NOMO-1 treated with dmso at 0.1 percent for 144 hours (cell line): ENCODE data around the gene MLXIP.
"Not testable (repeated sequence)": the region's sequence is repeated elsewhere in the genome, so short reads cannot be mapped to it uniquely, and the experiment has no call there.

Source experiments
- DNase-seq: peaks from one replicate; lab custom pipeline; 2025; ENCODE audit not compliant: unreplicated experiment; lab: John Stamatoyannopoulos, UW

Gene MLXIP

DNA sequence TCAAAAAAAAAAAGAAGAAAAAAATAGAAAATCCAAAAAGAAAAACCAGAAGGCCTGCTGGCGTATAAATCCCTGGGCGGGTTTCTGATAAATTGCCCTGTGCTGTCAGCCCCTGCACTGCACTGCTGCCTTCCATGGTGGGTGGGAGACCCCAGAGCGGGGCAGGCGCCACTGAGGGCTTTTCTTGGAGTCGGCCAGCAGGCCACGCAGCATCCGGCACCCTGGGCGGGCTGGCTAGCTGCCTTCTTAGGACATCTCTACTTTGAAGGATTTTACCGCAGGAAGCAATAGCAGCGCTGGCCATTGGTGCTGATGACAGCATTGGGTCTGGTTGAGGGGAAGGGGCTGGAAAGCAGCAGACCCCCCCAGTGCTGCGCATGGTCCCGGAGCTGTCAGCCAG lies 66.3 kb downstream of the MLXIP start:
- no peak for DNase-seq

- DNase-seq = no peak
Observed at GRCh38 chr12:122145505-122146330, 67.2 kb downstream of the MLXIP start.

DNA sequence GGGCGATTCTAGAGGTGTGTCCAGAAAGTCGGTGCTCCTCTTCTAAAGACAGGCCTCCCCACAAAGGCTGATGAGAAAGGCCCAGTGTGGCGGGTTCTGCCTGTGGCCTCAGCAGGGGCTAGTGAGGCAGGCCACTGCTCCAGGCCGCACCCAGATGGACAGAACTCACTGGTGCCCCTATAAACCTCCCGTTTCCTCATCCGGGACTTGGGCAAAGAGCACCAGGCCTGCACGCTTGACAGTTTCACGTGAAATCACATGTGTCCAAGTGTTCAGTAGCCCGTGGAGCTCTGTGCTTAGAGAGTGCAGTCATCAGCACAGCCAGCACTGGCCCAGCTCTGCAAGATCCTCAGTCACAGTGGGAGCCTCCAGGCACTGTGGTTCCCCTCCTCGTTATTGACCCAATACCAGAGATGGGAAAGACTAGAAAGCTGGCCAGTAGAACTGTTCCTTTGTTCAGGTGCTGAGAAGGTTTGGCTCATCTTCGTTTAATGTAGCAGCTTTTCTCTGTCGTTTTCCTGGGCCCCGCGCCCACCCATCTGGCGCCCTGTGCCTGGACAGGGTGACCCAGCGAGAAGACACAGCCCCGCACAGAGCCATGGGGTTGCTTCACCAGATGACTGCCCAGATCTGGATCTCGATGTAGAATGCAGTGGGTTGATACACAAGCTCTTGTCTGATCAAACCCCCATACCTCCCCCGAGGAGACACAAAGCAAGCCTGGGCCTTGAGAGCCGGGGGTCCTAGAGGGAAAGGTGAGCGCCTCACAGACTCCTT lies 69.1 kb downstream of the MLXIP start:
- DNase-seq = no peak

DNA sequence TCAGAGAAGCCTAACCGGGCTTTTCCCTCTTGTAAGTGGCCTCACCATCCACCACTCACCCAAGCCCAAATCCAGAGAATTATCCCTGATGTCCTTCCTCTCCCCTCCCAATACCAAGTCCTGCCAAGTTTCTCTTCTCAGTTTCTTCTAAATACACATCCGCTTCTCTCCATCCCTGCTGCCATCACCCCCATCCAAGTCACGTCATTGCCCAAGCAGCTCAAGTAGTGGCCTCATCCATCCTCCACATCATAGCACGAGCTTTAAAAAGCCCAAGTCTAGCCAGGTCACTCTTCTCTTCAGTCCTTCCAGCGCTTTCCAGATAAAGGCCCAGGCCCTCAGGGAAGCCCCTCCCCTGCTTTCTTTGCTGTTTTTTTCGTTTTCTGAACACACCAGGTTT lies 70.1 kb downstream of the MLXIP start:
- DNase-seq = no peak

GRCh38 chr12:122150127-122150681 lies 71.6 kb downstream of the MLXIP start:
- DNase-seq = no peak

GRCh38 chr12:122152754-122153153 lies 74.2 kb downstream of the MLXIP start:
- DNase-seq = no peak

DNA sequence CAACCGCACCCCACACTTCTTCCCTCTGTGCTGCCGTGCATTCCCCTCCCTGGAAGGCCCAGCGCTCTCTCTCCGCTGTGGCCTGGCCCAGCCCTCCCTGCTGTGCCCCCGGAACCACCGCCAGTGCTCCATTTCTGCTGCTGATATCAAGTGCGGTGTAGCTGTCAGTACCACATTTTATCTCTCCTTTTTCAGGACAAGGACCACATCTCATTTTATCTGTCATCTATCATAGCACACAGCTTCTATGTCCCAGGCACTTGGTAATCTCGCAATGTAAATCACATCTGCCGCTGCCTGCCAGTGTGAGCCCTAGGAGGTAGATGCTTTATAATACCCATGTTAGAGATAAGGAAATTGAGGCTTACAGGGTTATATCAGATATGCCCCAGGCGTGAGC lies 77.1 kb downstream of the MLXIP start:
- no peak for DNase-seq

DNA sequence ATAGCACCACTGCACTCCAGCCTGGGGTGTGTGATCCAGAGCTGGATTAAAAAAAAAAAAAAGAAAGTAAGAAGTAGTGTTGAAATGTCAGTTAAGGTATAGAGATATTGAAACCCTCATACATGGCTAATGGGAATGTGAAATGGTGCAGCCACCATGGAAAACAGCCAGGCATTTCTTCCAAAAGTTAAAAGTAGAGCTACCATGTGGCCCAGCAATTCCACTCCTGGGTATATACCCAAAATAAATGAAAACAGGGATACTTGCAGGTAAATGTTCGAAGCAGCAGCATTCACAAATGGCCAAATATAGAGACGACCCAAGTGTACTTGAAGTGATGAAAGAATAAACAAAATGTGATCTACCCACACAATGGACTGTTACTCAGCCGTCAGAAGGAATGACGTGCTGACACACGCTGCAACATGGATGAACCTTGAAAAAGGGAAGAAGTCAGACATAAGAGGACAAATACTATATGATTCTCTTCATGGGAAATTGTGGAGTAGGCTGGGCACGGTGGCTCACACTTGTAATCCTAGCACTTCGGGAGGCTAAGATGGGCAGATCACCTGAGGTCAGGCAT lies 80.2 kb downstream of the MLXIP start:
- no peak for DNase-seq

- DNase-seq = no peak
Observed at GRCh38 chr12:122159882-122160281, 81.3 kb downstream of the MLXIP start.

DNA sequence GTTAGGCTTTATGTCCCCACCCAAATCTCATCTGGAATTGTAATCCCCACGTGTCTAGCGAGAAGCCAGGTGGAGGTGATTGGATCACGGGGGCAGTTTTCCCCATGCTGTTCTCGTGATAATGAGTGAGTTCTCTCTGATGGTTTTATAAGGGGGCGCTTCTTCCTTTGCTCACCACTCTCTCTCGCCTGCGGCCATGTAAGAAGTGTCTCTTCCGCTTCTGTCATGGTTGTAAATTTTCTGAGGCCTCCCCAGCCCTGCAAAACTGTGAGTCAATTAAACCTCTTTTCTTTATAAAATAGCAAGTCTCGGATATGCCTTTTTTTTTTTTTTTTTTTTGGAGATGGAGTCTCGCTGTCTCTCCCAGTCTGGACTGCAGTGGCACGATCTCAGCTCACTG lies 82.2 kb downstream of the MLXIP start:
- no peak for DNase-seq

DNA sequence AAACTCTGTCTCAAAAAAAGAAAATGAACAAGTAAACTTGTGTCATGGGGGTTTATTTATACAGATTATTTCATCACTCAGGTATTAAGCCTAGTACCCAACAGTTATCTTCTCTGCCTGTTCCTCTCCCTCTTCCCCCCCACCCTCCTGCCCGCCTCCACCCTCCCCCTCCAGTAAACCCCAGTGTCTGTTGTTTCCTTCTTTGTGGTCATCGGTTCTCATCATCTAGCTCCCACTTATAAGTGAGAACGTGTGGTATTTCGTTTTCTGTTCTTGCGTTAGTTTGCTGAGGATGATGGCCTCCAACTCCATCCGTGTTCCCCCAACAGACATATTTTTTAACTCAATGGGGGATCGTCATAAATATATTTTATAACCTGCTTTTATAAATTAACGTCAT lies 83.1 kb downstream of the MLXIP start:
- no peak for DNase-seq

- no peak for DNase-seq
Observed at GRCh38 chr12:122162976-122163375, 84.4 kb downstream of the MLXIP start.

- no peak for DNase-seq
Observed at GRCh38 chr12:122166422-122167349, 88.1 kb downstream of the MLXIP start.

DNA sequence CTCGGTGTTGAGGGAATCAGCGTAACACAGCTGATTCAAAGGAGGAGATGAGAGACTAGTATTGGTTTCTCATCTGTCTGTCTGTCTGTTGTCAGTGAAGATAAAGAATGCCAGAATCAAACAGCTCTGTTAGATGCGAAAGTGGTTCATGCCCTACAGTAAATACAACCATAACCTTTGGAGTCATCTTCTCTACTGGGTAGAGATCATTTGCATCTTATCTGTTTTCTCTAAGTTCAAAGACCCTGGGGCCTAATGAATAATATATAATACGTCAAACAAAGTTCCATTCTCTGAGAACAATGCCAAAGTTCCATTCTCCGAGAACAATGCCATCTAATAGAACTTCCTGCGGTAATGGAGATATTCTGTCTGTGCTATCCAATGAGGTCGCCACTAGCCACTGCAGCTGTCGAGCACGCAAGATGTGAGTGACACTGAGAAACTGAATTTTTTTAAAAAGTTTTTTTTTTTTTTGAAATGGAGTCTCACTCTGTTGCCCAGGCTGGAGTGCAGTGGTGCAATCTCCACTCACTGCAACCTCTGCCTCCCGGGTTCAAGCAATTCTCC lies 88.9 kb downstream of the MLXIP start:
- DNase-seq = no peak

DNA sequence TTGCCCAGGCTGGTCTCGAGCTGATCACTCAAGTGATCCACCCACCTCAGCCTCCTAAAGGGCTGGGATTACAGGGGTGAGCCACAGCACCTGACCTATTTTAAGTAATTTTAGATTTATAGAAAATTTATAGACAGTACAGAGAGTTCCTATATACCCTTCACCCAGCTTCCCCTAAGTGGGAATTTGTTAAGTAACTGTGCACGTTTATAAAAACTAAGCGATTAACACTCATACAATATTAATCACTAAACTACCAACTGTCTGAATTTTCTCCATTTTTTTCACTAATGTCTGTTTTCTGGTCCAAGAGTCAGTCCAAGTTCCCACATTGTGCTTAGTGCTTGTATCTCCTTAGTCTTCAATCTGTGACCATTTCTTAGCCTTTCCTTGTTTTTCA lies 89.9 kb downstream of the MLXIP start:
- DNase-seq = no peak

DNA sequence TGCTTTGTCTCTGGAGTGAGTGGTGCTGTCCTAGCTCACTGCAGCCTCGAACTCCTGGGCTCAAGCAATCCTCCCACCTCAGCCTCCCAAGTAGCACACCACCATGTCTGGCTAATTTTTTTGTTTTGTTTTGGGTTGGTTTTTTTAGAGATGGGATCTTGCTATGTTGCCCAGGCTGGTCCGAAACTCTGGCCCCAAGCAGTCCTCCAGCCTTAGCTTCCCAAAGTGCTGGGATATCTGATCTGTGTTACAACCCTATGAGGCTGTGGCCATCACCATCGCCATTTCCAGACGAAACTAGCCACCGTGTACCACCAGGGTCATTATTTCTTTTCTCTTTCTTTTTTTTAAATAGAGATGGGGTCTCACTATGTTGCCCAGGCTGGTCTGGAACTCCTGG lies 92.8 kb downstream of the MLXIP start:
- DNase-seq = no peak

- DNase-seq = no peak
Observed at GRCh38 chr12:122172262-122172939, 93.8 kb downstream of the MLXIP start.

DNA sequence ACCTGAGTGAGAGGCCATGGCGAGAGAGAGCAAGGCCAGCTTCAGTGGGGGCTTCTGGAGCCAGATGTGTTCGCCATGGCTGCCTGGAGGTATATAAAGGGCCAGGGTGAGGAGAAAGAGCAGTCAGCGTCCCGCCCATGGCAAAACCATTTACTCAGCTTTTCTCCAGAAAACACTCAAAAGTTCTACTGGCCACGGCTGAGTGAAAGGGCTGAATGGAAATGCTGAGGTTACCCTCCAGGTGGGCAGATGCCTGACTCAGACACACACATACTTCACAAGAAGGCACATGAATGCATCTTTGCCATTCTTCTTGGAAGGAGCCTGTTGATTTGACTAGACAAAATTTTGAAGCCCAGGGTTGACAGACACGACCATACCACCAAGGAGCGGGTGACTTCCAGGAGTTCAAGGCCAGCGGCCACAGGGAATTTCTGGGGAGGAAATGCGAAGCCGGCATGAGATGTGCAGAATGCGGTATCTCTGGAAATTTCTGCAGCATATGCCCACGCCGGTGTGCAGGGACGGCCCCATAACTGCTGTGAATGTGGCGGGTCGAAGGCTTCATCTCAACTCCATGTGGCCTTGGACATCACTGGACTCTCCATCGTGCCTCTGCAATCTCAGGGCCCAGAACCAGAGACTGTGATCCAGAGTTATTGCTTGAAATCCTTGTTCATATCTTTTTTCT lies 95.7 kb downstream of the MLXIP start, which contains the start of gene IL31:
IL31 (minus strand) TSS at position 67 of the 691 bp plus-strand sequence; CDS start at position 18, 49 bp downstream.
- DNase-seq = no peak

GRCh38 chr12:122176473-122176872 lies 97.9 kb downstream of the MLXIP start:
- DNase-seq = not testable (repeated sequence)
